NB4 (cell line): Measurements from ENCODE around the gene SPIB.
A peak's percentile ranks its signal among the peaks of the same experiment; 100 is the strongest.

Source experiments
- DNase-seq: peaks from one replicate; pipeline ENCODE4 v3.0.0; 2010; ENCODE audit warnings: low read depth
- H3K4me3 ChIP-seq: one replicate; pipeline ENCODE4 v1.5.1; 2011; ENCODE audit warnings: mild to moderate bottlenecking, low read depth, low read length, moderate library complexity
- MYC ChIP-seq: IDR thresholded peaks from 2 replicates; pipeline ENCODE4 v1.6.1; 2011; ENCODE audit warnings: low read depth, low read length
- POLR2A ChIP-seq: IDR thresholded peaks from 2 replicates; pipeline ENCODE4 v1.6.1; 2011; ENCODE audit warnings: mild to moderate bottlenecking; ENCODE audit not compliant: insufficient read length; ENCODE audit errors: extremely low read depth
- TF ChIP-seq, protein P1 (sequence below): IDR thresholded peaks from 2 replicates; pipeline ENCODE4 v1.6.1; 2011; ENCODE audit warnings: low read depth, low read length
- TF ChIP-seq, protein P2 (sequence below): IDR thresholded peaks from one replicate; pipeline ENCODE4 v1.5.1; 2012; ENCODE audit warnings: low read depth, low read length

The SPIB gene

DNA sequence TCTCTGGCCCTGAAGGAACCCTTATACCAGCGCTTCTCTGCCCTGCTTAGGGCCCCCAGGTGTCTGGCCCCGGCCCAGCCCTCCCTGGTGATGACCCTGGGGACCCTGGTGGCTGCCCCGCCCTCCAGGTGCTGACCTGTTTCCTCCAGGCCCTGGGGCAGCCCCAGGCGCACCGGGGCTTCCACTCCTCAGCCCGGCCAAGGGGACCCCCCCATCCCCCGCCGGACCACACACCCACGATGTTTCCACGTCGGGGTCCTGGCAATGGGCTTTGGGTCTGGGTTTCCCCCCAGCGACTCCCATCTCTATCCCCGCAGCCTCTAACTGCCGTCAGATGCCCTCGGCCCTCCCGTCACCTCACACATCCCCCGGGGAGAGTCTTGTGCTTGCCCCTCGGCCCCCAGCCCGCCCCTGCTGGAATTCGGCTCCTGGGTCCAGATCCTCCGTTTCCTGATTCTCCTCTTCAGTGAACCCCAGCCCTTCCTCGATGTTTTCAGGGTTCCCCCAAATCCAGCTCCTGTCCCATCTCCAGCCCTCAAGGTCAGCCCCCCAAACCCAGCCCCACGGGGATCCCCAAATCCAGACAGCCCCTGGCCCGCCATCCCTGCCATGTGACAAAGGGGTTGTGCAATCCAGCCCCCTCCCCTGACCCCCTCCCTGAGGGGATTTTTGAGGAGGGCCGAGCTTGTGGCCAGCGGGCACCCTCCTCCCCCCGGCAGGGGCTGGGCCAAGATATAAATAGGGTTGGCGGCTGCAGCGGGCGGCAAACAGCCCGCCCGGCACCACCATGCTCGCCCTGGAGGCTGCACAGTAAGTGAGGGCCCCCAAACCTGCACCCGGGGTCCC is at the start of gene SPIB:
Gene SPIB, plus strand, starts transcription at position 763 of the 846 bp plus-strand sequence. Its CDS starts 25 bp downstream, at position 788.
- H3K4me3 ChIP-seq: no peak within 1 kb of the TSS
- TF ChIP-seq POLR2A: no peak
- DNase-seq: peak; percentile 54

DNA sequence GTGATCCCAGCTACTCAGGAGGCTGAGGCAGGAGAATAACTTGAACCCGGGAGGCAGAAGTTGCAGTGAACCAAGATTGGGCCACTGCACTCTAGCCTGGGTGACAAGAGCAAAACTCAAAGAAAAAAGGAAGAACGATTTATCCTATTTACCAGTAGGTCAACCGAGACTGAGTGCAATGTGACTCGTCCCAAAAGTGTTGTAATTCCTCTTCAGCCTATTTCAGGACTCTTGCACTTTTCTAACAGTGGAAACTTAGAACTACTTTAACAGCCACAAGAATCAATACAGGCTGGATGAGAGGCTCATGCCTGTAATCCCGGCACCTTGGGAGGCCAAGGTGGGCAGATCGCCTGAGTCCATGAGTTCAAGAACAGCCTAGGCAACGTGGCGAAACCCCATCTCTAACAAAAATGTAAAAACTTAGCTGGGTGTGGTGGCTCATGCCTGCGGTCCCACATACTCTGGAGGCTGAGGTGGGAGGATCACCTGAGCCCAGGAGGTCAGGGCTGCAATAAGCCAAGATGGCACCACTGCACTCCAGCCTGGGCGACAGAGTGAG is 46.7 kb upstream of the SPIB start:
- TF ChIP-seq, protein P1, sequence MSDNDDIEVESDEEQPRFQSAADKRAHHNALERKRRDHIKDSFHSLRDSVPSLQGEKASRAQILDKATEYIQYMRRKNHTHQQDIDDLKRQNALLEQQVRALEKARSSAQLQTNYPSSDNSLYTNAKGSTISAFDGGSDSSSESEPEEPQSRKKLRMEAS: no peak
- no peak for TF ChIP-seq POLR2A
- no peak for TF ChIP-seq MYC
- TF ChIP-seq, protein P2, sequence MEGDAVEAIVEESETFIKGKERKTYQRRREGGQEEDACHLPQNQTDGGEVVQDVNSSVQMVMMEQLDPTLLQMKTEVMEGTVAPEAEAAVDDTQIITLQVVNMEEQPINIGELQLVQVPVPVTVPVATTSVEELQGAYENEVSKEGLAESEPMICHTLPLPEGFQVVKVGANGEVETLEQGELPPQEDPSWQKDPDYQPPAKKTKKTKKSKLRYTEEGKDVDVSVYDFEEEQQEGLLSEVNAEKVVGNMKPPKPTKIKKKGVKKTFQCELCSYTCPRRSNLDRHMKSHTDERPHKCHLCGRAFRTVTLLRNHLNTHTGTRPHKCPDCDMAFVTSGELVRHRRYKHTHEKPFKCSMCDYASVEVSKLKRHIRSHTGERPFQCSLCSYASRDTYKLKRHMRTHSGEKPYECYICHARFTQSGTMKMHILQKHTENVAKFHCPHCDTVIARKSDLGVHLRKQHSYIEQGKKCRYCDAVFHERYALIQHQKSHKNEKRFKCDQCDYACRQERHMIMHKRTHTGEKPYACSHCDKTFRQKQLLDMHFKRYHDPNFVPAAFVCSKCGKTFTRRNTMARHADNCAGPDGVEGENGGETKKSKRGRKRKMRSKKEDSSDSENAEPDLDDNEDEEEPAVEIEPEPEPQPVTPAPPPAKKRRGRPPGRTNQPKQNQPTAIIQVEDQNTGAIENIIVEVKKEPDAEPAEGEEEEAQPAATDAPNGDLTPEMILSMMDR: no peak
- peak; percentile 50 for DNase-seq

DNA sequence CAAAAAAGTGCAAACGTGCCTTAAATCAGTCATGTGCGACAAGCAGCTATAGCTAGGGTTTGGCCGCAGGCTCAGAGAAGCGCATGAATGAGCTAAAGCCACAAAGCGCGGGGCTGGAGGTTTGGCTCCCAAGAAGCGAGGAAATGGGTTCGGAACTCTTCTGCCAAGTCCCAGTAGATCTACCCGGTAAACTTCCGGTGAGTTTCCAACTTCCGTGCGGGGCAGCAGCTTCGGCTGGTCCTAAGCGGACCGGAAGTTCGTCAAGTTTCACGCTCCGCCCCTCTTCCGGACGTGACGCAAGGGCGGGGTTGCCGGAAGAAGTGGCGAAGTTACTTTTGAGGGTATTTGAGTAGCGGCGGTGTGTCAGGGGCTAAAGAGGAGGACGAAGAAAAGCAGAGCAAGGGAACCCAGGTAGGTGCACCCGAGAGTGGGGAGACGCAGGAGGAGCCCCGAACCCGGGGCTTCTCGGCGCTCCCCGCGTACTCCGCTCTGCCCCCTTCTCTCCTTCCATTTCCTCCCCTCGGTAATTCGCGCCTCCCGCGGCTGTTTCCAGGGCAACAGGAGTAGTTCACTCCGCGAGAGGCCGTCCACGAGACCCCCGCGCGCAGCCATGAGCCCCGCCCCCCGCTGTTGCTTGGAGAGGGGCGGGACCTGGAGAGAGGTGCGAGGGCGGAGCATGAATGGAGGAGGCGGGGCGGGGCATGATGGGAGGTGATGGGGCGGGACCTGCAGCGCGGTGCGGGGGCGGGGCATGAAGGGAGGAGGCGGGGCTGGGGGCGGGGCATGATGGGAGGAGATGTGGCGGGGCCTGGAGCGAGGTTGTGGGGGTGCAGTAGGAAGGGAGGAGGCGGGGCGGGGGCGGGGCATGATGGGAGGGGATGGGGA is 42.3 kb upstream of the SPIB start, which contains the start of gene NR1H2:
Gene NR1H2, plus strand, starts transcription at position 292 of the 885 bp plus-strand sequence. CDS start 1,149 bp downstream, outside the sequence.
- peak within 1 kb of the TSS; percentile 88 for H3K4me3 ChIP-seq
- TF ChIP-seq, protein P1: peak; percentile 61
- TF ChIP-seq MYC: peak; percentile 79
- TF ChIP-seq, protein P2: no peak
- peak; percentile 78 for TF ChIP-seq POLR2A
- DNase-seq: peak; percentile 97

More for the DNA sequence above, 46.7 kb upstream of the SPIB start:
- no peak overlapping the region for H3K4me3 ChIP-seq

DNA sequence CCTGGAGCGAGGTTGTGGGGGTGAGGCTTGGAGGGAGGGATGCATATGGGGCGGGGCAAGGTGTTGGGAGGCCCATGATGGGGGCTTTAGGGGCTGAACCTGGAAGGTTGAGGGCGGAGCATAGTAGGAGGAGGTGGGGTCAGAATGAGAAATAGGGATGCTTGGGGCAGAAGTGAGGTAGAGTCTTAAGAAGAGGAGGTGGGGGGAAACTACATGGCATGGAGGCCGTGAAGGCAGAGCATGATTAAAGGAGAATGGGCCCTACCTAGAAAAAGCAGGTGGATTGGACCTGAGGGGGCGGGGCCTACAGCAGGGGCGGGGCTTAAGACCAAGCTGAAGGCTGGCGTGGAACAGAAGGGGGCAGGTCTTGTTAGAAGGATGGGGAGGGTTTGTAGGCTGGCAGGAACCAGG is 41.7 kb upstream of the SPIB start:
- DNase-seq: no peak
- H3K4me3 ChIP-seq: peak overlapping the region; percentile 9
- TF ChIP-seq, protein P1: no peak
- TF ChIP-seq POLR2A (no peak), MYC (no peak)
- TF ChIP-seq, protein P2: no peak

DNA sequence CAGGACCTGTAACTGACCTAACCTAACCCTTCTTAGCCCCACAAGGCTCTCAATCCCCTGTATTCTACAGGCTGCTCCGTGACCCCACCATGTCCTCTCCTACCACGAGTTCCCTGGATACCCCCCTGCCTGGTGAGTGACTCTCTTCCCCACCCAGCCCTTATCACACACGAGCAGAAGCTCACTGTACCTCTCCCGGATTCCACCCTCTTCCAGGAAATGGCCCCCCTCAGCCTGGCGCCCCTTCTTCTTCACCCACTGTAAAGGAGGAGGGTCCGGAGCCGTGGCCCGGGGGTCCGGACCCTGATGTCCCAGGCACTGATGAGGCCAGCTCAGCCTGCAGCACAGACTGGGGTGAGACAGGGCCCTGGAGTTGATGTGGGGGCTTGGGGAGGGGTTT is 41.2 kb upstream of the SPIB start:
- no peak for TF ChIP-seq POLR2A
- TF ChIP-seq, protein P2: no peak
- TF ChIP-seq, protein P1: no peak
- DNase-seq: no peak
- no peak overlapping the region for H3K4me3 ChIP-seq
